GM19099 (cell line): ENCODE data around the gene ZNF467.

ENCODE experiments used
- POLR2A ChIP-seq: IDR thresholded peaks from 3 replicates; pipeline ENCODE4 v1.6.1; 2011; ENCODE audit warnings: low read depth; ENCODE audit not compliant: insufficient read length; ENCODE audit errors: extremely low read depth

ZNF467 gene

GRCh38 chr7:149772241-149772955 lies 990 bp downstream of the ZNF467 start:
- TF ChIP-seq POLR2A, result no peak

- peak; percentile 25 for TF ChIP-seq POLR2A
Measured at GRCh38 chr7:149771720-149772240, 1.6 kb downstream of the ZNF467 start.

- no peak for TF ChIP-seq POLR2A
Measured at GRCh38 chr7:149770728-149771636, 2.4 kb downstream of the ZNF467 start.

GRCh38 chr7:149769915-149770314 lies 3.5 kb downstream of the ZNF467 start:
- TF ChIP-seq POLR2A, result no peak

- no peak for TF ChIP-seq POLR2A
Measured at GRCh38 chr7:149768931-149769330, 4.5 kb downstream of the ZNF467 start.

GRCh38 chr7:149767068-149767467 lies 6.3 kb downstream of the ZNF467 start:
- no peak for TF ChIP-seq POLR2A

- no peak for TF ChIP-seq POLR2A
Measured at GRCh38 chr7:149766135-149766675, 7.2 kb downstream of the ZNF467 start.

- no peak for TF ChIP-seq POLR2A
Measured at GRCh38 chr7:149765399-149766121, 7.8 kb downstream of the ZNF467 start.

- TF ChIP-seq POLR2A, result no peak
Measured at GRCh38 chr7:149764481-149765398, 8.6 kb downstream of the ZNF467 start.

- TF ChIP-seq POLR2A, result no peak
Measured at GRCh38 chr7:149763563-149764240, 9.7 kb downstream of the ZNF467 start.

GRCh38 chr7:149762610-149763009 lies 10.8 kb downstream of the ZNF467 start:
- no peak for TF ChIP-seq POLR2A

GRCh38 chr7:149762089-149762488 lies 11.3 kb downstream of the ZNF467 start:
- no peak for TF ChIP-seq POLR2A

- no peak for TF ChIP-seq POLR2A
Measured at GRCh38 chr7:149761307-149761706, 12.1 kb downstream of the ZNF467 start.
